Cardiac muscle cell (in vitro differentiated cells and primary cell): Measurements from ENCODE around the gene ALS2CL. TPM values are rescaled to one million over a fixed set of nuclear protein-coding genes. Genes with fewer than 3 reads are reported as not detected.

Source experiments
- DNase-seq, 2 donors: peaks; one replicate each; pipeline versions ENCODE4 v3.0.0 to v3.0.0-alpha.2; 2010 to 2017; ENCODE audit warnings: low read depth in 1 of 2, low spot score in 1 of 2
- H3K27ac ChIP-seq: fragments of 200-600 bp; sonication (generic); 2 replicates; pipeline ENCODE4 v1.5.1; 2016
- H3K27me3 ChIP-seq: fragments of 200-600 bp; sonication (generic); 2 replicates; pipeline ENCODE4 v1.6.0; 2016; ENCODE audit warnings: control low read depth
- H3K36me3 ChIP-seq: fragments of 200-600 bp; sonication (generic); 2 replicates; pipeline ENCODE4 v1.5.1; 2016; ENCODE audit warnings: control low read depth
- H3K4me1 ChIP-seq: fragments of 200-600 bp; sonication (generic); 2 replicates; pipeline ENCODE4 v1.8.1; 2017; ENCODE audit warnings: low read depth, mild to moderate bottlenecking, mixed run types
- H3K4me3 ChIP-seq: fragments of 200-600 bp; sonication (generic); 2 replicates; pipeline ENCODE4 v1.5.1; 2016; ENCODE audit warnings: mild to moderate bottlenecking
- H3K9me3 ChIP-seq: fragments of 200-600 bp; sonication (generic); 2 replicates; pipeline ENCODE4 v1.5.1; 2017; ENCODE audit warnings: low read depth, mild to moderate bottlenecking, control low read depth
- polyA plus RNA-seq: library from polyadenylated mRNA; unstranded; fragments of >200 nt; fragmentation: Nextera tagmentation; extraction: Ambion mirVana; gene quantifications from 2 replicates; pipeline ENCODE4 v1.2.1, GENCODE V29; 2016
- total RNA-seq: library from RNA; depleted of rRNA; stranded (reverse); fragments of >200 nt; gene quantifications from 2 replicates; pipeline ENCODE4 v1.2.3, GENCODE V29; 2016
- TF ChIP-seq, protein P1 (sequence below): IDR thresholded peaks from 2 replicates; pipeline ENCODE4 v1.5.1; 2012; ENCODE audit warnings: low read depth, mild to moderate bottlenecking, low read length

ALS2CL gene
- total and polyA plus RNA-seq, 2 experiments from 2014 or later = 2.2 to 11.4 TPM

DNA sequence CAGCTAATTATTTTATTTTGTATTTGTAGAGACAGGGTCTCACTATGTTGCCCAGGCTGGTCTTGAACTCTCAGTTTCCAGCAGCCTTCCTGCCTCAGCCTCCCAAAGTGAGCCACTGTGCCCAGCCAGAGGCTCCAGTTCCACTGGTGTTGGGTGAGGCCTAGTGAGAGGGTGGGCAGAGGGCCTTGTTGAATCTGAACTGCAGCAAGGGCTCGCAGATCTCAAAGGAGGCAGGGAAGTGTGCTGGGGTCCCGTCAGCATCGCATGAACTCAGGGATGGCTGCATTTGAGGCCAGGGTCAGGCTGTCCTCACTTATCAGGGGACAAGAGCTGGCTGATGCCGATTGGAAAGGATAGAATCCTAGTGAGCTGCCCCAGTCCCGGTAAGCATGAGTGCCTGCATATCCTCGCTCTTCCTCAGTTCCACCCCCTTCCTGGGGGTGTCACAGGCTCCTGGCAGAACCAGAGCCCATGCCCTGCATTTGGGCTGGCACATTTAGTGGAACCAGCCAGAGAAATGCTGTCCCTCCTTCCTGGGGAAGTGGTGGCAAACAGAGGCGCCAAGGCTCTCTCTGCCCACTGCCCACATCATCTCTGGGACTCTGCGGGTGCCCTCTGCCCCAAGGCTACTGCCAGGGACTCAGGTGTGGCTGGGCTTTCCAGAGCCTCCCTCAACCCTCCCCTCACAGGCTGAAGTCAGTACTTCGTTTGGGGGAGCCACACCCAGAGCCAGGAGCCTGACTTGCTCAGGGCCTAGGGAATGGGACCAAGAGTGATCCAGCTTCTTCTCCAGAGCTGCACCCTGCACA lies 24.1 kb downstream of the ALS2CL start:
- Histone ChIP-seq H3K36me3 (no peaks in the 10 kb centered on the region), H3K27ac (no peak overlapping the region), H3K9me3 (no peaks in the 10 kb centered on the region), H3K27me3 (no peaks in the 10 kb centered on the region), H3K4me3 (no peak overlapping the region), H3K4me1 (no peaks in the 10 kb centered on the region)
- TF ChIP-seq, protein P1, sequence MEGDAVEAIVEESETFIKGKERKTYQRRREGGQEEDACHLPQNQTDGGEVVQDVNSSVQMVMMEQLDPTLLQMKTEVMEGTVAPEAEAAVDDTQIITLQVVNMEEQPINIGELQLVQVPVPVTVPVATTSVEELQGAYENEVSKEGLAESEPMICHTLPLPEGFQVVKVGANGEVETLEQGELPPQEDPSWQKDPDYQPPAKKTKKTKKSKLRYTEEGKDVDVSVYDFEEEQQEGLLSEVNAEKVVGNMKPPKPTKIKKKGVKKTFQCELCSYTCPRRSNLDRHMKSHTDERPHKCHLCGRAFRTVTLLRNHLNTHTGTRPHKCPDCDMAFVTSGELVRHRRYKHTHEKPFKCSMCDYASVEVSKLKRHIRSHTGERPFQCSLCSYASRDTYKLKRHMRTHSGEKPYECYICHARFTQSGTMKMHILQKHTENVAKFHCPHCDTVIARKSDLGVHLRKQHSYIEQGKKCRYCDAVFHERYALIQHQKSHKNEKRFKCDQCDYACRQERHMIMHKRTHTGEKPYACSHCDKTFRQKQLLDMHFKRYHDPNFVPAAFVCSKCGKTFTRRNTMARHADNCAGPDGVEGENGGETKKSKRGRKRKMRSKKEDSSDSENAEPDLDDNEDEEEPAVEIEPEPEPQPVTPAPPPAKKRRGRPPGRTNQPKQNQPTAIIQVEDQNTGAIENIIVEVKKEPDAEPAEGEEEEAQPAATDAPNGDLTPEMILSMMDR = no peak
- no peak for DNase-seq

DNA sequence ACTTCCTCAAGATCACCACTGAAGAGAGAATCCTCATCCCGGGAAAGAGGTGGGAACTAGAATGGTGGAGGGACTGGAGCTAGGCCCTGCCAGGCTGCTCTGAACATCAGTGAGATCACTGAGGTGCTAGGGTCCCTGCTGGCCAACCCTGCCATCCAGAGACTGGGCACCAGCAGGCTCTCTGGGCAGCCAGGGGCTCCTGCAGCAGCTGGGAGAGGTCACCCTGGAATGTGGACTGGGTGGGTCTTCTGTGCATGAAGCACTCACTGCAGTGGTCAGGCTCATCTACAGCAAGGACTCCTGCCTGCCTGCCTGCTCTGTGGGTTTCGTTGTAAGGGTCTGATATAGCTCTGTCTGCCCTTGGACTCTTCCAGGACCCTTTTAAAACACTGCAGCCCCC lies 24.9 kb downstream of the ALS2CL start:
- no peaks in the 10 kb centered on the region for H3K36me3 ChIP-seq
- H3K27me3 ChIP-seq = no peaks in the 10 kb centered on the region
- H3K9me3 ChIP-seq = no peaks in the 10 kb centered on the region
- TF ChIP-seq, protein P1 = no peak
- H3K27ac ChIP-seq = no peak overlapping the region
- no peak for DNase-seq
- H3K4me1 ChIP-seq = no peaks in the 10 kb centered on the region
- no peak overlapping the region for H3K4me3 ChIP-seq

DNA sequence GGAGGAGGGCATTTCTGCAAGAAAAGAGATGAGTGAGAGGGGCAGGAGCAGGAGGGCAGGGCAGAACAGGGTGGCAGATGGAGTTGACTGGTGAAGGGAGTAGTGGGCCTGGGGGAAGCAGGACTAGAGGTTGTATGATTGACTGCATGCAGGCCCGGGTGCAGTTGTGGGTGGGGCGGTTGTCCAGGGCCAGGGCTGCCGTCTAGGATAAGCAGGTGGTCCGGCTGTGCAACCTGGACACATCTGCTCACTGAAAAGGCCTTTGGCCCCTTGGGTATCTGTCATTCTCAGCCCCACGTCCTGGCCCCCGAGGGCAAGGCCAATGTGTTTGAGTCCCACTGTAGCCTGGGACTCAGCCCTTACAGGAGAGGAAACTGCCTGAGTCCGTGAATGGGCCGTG lies 25.4 kb downstream of the ALS2CL start:
- peaks cover 2% of the 10 kb centered on the region for H3K4me1 ChIP-seq
- no peaks in the 10 kb centered on the region for H3K36me3 ChIP-seq
- no peak overlapping the region for H3K4me3 ChIP-seq
- H3K9me3 ChIP-seq = no peaks in the 10 kb centered on the region
- H3K27ac ChIP-seq = no peak overlapping the region
- DNase-seq = no peak
- no peaks in the 10 kb centered on the region for H3K27me3 ChIP-seq
- TF ChIP-seq, protein P1 = no peak

DNA sequence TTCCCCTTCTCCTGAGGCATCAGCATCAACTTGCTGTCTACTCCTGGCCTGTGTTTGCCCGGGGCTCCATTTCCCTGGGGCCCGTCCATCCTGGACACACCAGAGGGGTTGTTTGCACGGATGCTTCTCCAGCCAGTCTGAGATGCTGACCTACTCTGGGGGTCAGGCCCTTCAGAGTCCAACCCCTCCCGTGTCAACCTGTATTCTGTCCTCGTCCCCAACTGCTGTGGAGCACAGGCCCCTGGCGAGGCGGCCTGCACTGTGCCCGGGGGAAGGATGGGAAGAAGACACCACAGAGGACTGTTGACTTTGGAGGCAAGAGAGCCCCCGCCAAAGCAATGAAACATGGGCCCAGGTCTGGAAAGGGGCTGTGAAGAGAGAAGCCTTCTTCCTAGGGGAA lies 25.8 kb downstream of the ALS2CL start:
- TF ChIP-seq, protein P1 = no peak
- H3K9me3 ChIP-seq = no peaks in the 10 kb centered on the region
- no peak overlapping the region for H3K27ac ChIP-seq
- H3K4me1 ChIP-seq = peaks cover 7% of the 10 kb centered on the region
- H3K27me3 ChIP-seq = no peaks in the 10 kb centered on the region
- DNase-seq = no peak
- H3K4me3 ChIP-seq = no peak overlapping the region
- H3K36me3 ChIP-seq = no peaks in the 10 kb centered on the region

DNA sequence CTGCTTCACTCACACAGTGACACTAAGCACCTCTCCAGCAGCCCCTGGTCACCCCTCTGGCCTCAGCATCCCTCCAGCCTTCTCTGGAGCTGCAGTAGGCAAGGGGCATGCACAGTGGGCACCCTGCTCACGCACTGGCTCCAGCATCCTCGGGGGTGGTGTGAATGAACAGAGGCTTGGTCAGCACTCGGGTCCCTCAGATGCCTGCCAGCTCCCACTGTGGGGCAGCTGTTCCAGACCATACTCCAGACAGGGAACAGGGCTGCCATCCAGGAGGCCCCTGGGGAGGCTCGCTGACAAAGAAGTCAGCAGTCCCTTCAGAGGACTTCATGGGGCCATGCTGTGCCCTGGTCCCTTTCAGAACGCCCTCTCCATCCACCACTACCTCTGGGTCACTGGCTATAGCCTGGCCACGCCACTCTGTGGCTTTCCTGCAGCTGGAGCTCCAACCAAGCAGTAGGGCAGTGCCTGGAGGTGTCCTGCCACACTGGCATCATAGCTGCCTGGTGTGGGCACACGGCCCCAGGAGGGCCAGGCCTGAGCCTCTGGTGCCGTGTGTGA lies 26.3 kb downstream of the ALS2CL start:
- H3K4me1 ChIP-seq = peaks cover 11% of the 10 kb centered on the region
- no peaks in the 10 kb centered on the region for H3K27me3 ChIP-seq
- no peak overlapping the region for H3K27ac ChIP-seq
- H3K36me3 ChIP-seq = no peaks in the 10 kb centered on the region
- TF ChIP-seq, protein P1 = no peak
- H3K9me3 ChIP-seq = no peaks in the 10 kb centered on the region
- no peak overlapping the region for H3K4me3 ChIP-seq
- DNase-seq = no peak
